HG03139 (cell line): ENCODE results near the gene CDIPT.
"Not testable (repeated sequence)": the region's sequence is repeated elsewhere in the genome, so short reads cannot be mapped to it uniquely, and the experiment has no call there.

ENCODE experiments used
- ATAC-seq: cut with Tn5 transposase; IDR thresholded peaks from one replicate; pipeline ENCODE4 v1.9.1; 2021; ENCODE audit not compliant: unreplicated experiment

The CDIPT gene

GRCh38 chr16:29862884-29863668 is at the start of gene CDIPT:
Gene CDIPT (minus strand): TSS chr16:29863226. CDS start chr16:29862857, 369 bp downstream.
- peak; percentile 95 for ATAC-seq

GRCh38 chr16:29912087-29912486 is 49.1 kb upstream of the CDIPT start:
- no peak for ATAC-seq

GRCh38 chr16:29911676-29912010 is 48.6 kb upstream of the CDIPT start:
- ATAC-seq = no peak

- no peak for ATAC-seq
Observed at GRCh38 chr16:29910819-29911675, 48.0 kb upstream of the CDIPT start.

- ATAC-seq = not testable (repeated sequence)
Observed at GRCh38 chr16:29909851-29910250, 46.8 kb upstream of the CDIPT start.

GRCh38 chr16:29909391-29909790 is 46.4 kb upstream of the CDIPT start:
- no peak for ATAC-seq

- ATAC-seq = no peak
Observed at GRCh38 chr16:29908719-29909220, 45.7 kb upstream of the CDIPT start.

- ATAC-seq = no peak
Observed at GRCh38 chr16:29907973-29908372, 44.9 kb upstream of the CDIPT start.

- ATAC-seq = no peak
Observed at GRCh38 chr16:29906520-29907244, 43.7 kb upstream of the CDIPT start.

GRCh38 chr16:29905668-29906067 is 42.6 kb upstream of the CDIPT start:
- no peak for ATAC-seq

GRCh38 chr16:29904947-29905346 is 41.9 kb upstream of the CDIPT start:
- no peak for ATAC-seq

GRCh38 chr16:29903590-29903989 is 40.6 kb upstream of the CDIPT start:
- no peak for ATAC-seq

- no peak for ATAC-seq
Observed at GRCh38 chr16:29901607-29901945, 38.5 kb upstream of the CDIPT start.

- no peak for ATAC-seq
Observed at GRCh38 chr16:29900888-29901606, 38.0 kb upstream of the CDIPT start.

- ATAC-seq = no peak
Observed at GRCh38 chr16:29900102-29900887, 37.3 kb upstream of the CDIPT start, which contains the start of gene ASPHD1. Gene ASPHD1 (plus strand): TSS chr16:29900488. CDS start chr16:29900972, 484 bp downstream.

GRCh38 chr16:29899516-29900101 is 36.6 kb upstream of the CDIPT start, which contains the start of gene SEZ6L2:
Gene SEZ6L2 (minus strand): TSS chr16:29899550. CDS start chr16:29899019, 531 bp downstream.
- no peak for ATAC-seq

GRCh38 chr16:29898804-29899515 is 35.9 kb upstream of the CDIPT start:
- ATAC-seq = no peak

GRCh38 chr16:29898135-29898803 is 35.2 kb upstream of the CDIPT start:
- ATAC-seq = no peak
